DMS79 treated with DMSO at 0.1 percent for 48 hours (cell line): ENCODE measurements around the gene DHRS1.

Source experiments
- DNase-seq: peaks from one replicate; lab custom pipeline; 2025; lab: John Stamatoyannopoulos, UW

DHRS1 gene

GRCh38 chr14:24262821-24263733 is 36.5 kb downstream of the DHRS1 start, which contains the start of gene TGM1:
Gene TGM1, minus strand, starts transcription at chr14:24263177. Its CDS starts 825 bp downstream, at chr14:24262352.
- no peak for DNase-seq

DNA sequence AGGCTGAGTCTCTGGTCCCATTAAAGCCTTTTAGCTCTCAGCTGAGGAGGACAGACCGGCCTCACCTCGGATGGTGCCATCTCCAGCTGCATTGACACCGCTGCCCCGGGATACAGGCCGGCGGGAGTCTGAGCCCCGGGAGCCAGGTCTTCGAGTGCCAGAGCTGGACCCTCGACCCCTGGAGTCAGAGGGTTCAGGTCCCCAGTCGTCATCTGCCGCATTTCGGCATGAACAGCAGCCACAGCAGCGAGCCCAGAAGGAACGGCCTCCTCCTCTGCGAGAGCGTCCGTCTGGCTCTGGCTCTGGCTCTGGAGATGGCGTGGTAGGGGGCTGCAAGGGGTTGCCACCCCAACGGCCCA is 37.6 kb downstream of the DHRS1 start:
- no peak for DNase-seq

DNA sequence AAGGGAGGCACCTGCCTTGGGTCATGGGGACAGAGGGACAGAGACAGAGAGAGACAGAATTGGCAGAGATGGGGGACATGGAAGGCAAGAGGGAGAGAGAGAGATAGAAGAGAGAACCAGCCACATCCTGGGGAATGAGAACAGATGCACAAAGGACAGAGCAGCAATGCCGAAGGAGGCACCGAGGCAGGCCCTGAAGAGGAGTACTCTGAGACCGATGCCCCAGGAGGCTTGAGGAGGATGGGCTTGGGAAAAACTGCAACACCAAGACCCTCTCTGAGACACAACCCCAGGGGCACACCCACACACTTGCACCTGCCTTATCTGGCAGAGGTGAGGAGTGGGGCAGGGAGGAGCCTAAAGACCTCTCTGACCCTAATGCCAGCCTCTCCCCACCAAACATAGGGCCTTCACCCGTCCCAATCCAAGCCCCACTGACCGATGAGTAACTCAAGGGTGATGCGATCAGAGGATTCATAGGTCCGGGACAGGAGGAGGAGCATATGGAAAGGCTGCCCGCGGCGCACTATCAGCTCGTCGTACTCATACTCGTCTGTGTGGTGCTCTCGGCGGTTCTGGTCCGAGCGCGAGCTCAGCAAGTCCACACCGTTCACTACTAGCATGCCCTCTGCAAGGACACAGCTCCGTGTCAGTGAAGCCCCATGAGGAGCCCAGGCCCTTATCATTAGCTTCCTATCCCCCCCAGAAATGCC is 38.2 kb downstream of the DHRS1 start:
- no peak for DNase-seq

DNA sequence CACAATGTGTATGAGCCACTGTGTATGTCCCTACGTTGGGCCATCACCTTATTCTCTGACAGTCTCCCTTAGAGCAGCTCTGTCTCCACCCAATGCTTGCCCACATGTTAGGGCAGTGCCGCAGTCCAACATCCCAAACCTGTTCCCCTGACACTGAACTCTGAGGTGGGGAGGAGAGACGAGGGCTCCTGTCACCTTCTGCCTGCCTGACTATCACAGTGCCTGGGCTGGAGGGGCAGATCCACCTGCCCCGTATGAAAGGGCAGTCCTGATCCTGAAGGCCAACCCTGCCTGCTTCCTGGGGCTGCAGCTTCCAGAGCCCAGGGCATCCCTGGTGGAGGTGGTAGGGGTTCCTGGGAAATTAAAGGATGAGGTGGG is 38.8 kb downstream of the DHRS1 start:
- DNase-seq, result no peak

- DNase-seq, result no peak
These were observed 39.4 kb downstream of the DHRS1 start for GRCh38 chr14:24260026-24260779.

- DNase-seq, result no peak
These were observed 40.1 kb downstream of the DHRS1 start for GRCh38 chr14:24259282-24260025.

- DNase-seq, result no peak
These were observed 40.9 kb downstream of the DHRS1 start for GRCh38 chr14:24258548-24259265.

DNA sequence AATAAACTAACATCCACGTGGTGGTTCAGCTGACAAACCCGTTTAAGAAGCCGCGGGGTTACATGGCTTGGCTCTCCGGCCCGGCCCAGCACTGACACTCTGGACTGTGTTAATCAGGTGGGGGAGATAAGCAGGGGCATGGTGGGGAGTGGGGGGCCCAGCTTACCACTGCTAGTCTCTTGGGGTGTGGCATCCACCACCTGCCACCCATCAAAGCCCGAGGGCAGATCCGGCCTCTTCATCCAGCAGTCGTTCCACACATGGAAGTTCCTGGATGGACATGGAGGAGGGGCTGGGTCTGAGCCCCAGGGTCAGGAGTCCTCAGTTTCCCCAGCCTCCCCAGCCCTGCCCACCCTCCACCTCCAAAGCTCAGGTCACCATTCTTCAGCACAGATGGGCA is 41.5 kb downstream of the DHRS1 start:
- DNase-seq, result no peak

GRCh38 chr14:24256960-24257359 is 42.6 kb downstream of the DHRS1 start:
- no peak for DNase-seq

DNA sequence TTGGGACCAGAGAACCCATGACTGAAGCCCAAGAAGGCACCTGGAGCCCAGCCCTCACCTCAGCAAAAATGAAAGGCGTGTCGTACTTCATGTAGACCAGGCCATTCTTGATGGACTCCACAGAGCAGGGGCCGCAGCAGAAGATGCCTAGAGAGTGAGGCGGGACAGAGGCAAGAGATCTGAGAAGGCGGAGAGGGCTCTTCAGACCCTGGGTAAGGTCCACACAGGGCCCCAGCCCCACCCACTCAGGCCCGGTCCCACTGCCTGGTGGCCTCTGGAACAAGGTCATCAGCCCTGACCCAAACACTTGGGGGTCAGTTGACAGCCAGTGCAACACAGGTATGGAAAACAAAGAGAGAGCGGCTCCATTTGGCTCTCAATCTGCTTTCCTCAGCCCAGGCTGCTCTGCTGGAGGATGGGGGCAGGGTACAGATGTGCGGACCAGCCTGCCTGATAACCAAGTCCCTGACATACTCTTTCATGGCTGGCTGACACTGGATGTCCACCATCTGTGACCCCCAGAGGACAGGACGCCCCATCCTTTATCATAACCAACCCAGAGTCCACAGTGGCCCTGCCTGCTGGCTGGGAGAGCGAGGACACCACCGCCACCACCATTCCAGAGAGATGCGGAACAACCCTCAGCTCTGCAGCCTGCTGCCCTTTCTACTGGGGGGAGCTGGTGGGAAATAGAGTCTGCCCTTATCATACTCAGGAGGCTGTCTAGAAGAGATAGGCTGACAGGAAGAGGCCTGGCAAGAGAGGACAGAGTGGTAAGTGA is 43.5 kb downstream of the DHRS1 start:
- DNase-seq, result no peak

GRCh38 chr14:24255438-24255837 is 44.1 kb downstream of the DHRS1 start:
- DNase-seq, result no peak

GRCh38 chr14:24254630-24255392 is 44.8 kb downstream of the DHRS1 start:
- no peak for DNase-seq

- no peak for DNase-seq
These were observed 45.6 kb downstream of the DHRS1 start for GRCh38 chr14:24253936-24254335.

GRCh38 chr14:24252289-24253124 is 47.1 kb downstream of the DHRS1 start:
- DNase-seq, result no peak

DNA sequence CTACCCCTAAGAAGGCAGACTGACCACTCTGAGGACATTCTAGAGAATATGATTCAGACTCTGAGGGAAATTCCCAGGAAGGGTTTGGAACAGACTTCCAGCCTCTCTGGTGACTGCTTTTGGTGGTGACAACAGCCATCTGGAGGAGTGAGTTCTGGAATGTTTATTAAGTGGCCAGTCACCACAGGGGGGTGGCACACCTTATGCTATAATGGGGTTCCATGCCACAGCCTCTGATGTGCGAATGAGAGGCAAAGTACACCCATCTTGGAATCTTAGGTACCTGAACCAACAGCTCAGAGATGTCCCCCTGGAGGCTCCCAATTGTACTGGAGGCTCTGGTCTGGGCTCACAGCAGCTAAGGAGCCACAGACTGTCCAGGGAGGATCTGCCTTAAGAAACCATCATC is 47.7 kb downstream of the DHRS1 start:
- DNase-seq, result no peak

DNA sequence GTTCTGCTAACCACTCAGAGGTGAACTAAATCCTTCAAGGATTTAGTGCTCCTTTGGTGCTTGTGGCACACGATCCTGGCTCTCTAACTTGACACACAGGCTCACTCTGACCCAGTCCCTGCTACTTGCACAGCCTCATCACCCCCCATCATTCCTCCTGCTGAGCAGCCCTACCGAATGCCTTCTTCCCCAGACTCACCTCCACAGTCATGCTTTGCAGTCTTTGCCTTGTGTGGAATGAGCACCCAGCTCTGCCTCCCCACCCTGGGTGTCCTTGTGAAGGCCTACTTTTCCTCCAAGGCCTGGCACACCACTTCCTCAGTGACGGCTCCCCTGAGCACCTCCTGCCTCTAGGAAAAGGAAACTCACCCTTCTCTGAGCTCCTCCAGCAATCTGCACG is 49.2 kb downstream of the DHRS1 start:
- no peak for DNase-seq

GRCh38 chr14:24249230-24250021 is 50.2 kb downstream of the DHRS1 start:
- DNase-seq, result no peak

GRCh38 chr14:24247422-24247821 is 52.2 kb downstream of the DHRS1 start:
- DNase-seq, result no peak
